Measurements from ENCODE around the gene COL23A1. TPM values are rescaled to one million over a fixed set of nuclear protein-coding genes. Genes with fewer than 3 reads are reported as not detected.

Gene COL23A1
- total and polyA plus RNA-seq, 2 experiments from 2014 or later = 4.8 to 8.2 TPM

DNA sequence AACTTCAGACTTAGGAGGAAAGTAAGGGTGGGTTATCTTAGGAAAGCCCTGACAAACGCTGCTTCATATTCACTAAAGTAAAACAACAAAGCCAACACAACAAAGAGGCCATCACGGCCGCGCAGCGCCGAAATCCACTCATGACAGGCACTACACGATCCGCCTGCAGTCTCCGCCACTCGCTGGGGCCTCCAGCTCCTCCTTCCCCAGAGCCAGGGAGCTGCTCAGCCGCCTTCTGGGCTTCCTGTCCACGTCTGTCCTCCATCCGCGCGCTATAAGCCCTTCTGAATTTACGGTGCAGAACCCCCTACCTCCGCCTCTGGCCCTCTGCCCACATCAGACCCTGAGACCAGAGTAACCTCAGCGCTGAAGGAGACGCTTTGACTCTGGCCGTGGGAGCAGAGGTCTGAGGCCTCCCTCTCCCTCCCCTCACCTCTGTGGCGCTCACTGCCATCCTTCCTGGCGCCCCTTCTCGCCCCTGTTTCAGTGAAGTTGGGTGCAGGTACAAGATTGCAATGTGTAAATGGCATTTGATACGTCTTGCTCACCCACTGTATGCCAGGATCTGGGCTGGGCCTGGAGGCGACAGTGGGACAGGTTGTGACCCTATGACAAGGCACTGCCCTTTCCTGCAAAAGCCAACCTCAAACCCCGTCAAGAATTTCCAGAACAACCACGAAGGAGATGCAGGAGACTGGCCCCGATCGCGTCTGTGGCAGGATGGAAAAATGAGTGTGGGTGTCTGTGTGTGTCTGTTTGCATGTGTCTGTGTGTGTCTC is 282.7 kb downstream of the COL23A1 start:
- no peak overlapping the region for H3K4me3 Mint-ChIP-seq
- no peaks in the 10 kb centered on the region for H3K9me3 Mint-ChIP-seq
- Histone ChIP-seq H3K4me1 (ENCODE audit: insufficient read depth) (no peaks in the 10 kb centered on the region), H3K27me3 (ENCODE audit: insufficient read depth) (no peaks in the 10 kb centered on the region), H3F3A (replicated peaks; ENCODE audit: low read depth) (no peaks in the 10 kb centered on the region), H3K4me2 (no peak overlapping the region), H3K9me2 (ENCODE audit: insufficient read depth) (no peaks in the 10 kb centered on the region), H2AFZ (no peak overlapping the region), H3K79me2 (replicated peaks; ENCODE audit: insufficient read depth) (no peaks in the 10 kb centered on the region), H3K27ac (ENCODE audit: low read depth) (no peak overlapping the region), H4K20me1 (replicated peaks; ENCODE audit: insufficient read depth) (no peaks in the 10 kb centered on the region), H3K4me3 (no peak overlapping the region), H3K36me3 (ENCODE audit: insufficient read depth) (no peaks in the 10 kb centered on the region)
- H3K36me3 Mint-ChIP-seq (ENCODE audit: low read depth) = 0 out of 3 replicates have a peak, but pooled peaks cover 2% of the 10 kb centered on the region
- TF ChIP-seq ZNF114 (CRISPR knock-in tag; IDR thresholded peaks at IDR 0.05) (no peak), EZH2 (IDR thresholded peaks at IDR 0.05; ENCODE audit: low read depth, unreplicated experiment) (no peak), STAT1 (IDR thresholded peaks at IDR 0.05; ENCODE audit: unreplicated experiment) (no peak)
- TF ChIP-seq, protein P1, sequence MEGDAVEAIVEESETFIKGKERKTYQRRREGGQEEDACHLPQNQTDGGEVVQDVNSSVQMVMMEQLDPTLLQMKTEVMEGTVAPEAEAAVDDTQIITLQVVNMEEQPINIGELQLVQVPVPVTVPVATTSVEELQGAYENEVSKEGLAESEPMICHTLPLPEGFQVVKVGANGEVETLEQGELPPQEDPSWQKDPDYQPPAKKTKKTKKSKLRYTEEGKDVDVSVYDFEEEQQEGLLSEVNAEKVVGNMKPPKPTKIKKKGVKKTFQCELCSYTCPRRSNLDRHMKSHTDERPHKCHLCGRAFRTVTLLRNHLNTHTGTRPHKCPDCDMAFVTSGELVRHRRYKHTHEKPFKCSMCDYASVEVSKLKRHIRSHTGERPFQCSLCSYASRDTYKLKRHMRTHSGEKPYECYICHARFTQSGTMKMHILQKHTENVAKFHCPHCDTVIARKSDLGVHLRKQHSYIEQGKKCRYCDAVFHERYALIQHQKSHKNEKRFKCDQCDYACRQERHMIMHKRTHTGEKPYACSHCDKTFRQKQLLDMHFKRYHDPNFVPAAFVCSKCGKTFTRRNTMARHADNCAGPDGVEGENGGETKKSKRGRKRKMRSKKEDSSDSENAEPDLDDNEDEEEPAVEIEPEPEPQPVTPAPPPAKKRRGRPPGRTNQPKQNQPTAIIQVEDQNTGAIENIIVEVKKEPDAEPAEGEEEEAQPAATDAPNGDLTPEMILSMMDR (conservative IDR thresholded peaks at IDR 0.05; ENCODE audit: low read depth in 2 of 2) = no peak
- ATAC-seq (no peak), DNase-seq (ENCODE audit: low spot score) (no peak)
- peaks cover 18% of the 10 kb centered on the region for H3K4me1 Mint-ChIP-seq
- H3K27ac Mint-ChIP-seq = peak overlapping the region; percentile 9; the same call in 1 of the 2 replicates
- peaks cover 13% of the 10 kb centered on the region for H3K27me3 Mint-ChIP-seq (ENCODE audit: insufficient read depth, low read depth, poor library complexity)

DNA sequence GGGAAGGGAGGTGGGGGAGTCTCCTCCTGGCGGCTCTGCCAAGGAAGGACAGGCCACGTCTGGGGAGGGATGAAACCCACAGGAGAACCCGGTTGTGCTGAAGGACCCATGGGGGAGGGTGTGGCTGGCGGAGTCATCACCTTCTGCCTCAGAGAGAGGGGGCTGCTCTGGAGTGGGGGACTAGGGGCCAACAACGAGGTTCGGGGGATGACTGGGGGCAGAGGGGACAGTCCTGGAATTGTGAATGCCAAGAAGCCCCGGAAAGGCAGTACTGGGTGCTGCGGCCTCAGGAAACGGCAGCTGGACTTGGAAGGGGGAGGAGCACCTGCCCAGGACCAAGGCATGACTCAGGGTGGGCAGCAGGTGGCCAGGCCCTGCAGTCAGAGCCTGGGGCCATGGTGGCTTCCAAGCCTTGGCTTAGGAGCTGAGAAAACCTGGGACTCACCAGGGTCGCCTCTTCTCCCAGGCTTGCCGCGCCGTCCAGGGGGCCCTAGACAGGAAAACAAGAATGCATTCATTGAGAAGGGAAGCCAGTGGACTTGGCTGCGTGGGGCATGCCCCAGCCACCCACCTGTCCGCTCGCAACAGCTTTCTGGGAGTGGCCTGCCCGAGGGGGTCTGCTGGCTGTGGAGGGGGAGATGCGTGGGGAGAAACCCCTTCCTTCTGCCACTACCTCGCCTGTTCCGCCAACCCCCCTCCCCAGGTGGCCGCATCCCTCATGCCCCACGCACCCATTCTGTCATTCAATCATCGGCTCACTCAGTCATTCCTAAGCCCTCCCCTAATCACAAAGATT is 283.6 kb downstream of the COL23A1 start:
- Histone ChIP-seq H3K4me1 (ENCODE audit: insufficient read depth) (no peaks in the 10 kb centered on the region), H3K27ac (ENCODE audit: low read depth) (no peak overlapping the region), H3K36me3 (ENCODE audit: insufficient read depth) (no peaks in the 10 kb centered on the region), H4K20me1 (replicated peaks; ENCODE audit: insufficient read depth) (no peaks in the 10 kb centered on the region), H3K9me2 (ENCODE audit: insufficient read depth) (no peaks in the 10 kb centered on the region), H3F3A (replicated peaks; ENCODE audit: low read depth) (no peaks in the 10 kb centered on the region), H2AFZ (no peak overlapping the region), H3K4me3 (no peak overlapping the region), H3K79me2 (replicated peaks; ENCODE audit: insufficient read depth) (no peaks in the 10 kb centered on the region), H3K27me3 (ENCODE audit: insufficient read depth) (no peaks in the 10 kb centered on the region), H3K4me2 (no peak overlapping the region)
- no peak; the same call in 1 of the 3 replicates for ATAC-seq
- Mint-ChIP-seq H3K9me3 (no peaks in the 10 kb centered on the region; the same call in 2 of the 3 replicates), H3K36me3 (ENCODE audit: low read depth) (0 out of 3 replicates have a peak, but pooled peaks cover 2% of the 10 kb centered on the region), H3K27me3 (ENCODE audit: insufficient read depth, low read depth, poor library complexity) (peaks cover 11% of the 10 kb centered on the region), H3K27ac (no peak overlapping the region), H3K4me3 (no peak overlapping the region), H3K4me1 (peaks cover 15% of the 10 kb centered on the region)
- no peak for DNase-seq (ENCODE audit: low spot score)
- TF ChIP-seq EZH2phosphoT487 (IDR thresholded peaks at IDR 0.05; ENCODE audit: unreplicated experiment) = no peak
- TF ChIP-seq, protein P2, sequence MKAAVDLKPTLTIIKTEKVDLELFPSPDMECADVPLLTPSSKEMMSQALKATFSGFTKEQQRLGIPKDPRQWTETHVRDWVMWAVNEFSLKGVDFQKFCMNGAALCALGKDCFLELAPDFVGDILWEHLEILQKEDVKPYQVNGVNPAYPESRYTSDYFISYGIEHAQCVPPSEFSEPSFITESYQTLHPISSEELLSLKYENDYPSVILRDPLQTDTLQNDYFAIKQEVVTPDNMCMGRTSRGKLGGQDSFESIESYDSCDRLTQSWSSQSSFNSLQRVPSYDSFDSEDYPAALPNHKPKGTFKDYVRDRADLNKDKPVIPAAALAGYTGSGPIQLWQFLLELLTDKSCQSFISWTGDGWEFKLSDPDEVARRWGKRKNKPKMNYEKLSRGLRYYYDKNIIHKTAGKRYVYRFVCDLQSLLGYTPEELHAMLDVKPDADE (IDR thresholded peaks at IDR 0.05) = no peak
- TF ChIP-seq, protein P1 (conservative IDR thresholded peaks at IDR 0.05; ENCODE audit: low read depth in 2 of 2) = 0 out of 4 replicates have a peak, but pooled peaks of 1 of the 2 experiments have one; percentile 19
- TF ChIP-seq, protein P3, sequence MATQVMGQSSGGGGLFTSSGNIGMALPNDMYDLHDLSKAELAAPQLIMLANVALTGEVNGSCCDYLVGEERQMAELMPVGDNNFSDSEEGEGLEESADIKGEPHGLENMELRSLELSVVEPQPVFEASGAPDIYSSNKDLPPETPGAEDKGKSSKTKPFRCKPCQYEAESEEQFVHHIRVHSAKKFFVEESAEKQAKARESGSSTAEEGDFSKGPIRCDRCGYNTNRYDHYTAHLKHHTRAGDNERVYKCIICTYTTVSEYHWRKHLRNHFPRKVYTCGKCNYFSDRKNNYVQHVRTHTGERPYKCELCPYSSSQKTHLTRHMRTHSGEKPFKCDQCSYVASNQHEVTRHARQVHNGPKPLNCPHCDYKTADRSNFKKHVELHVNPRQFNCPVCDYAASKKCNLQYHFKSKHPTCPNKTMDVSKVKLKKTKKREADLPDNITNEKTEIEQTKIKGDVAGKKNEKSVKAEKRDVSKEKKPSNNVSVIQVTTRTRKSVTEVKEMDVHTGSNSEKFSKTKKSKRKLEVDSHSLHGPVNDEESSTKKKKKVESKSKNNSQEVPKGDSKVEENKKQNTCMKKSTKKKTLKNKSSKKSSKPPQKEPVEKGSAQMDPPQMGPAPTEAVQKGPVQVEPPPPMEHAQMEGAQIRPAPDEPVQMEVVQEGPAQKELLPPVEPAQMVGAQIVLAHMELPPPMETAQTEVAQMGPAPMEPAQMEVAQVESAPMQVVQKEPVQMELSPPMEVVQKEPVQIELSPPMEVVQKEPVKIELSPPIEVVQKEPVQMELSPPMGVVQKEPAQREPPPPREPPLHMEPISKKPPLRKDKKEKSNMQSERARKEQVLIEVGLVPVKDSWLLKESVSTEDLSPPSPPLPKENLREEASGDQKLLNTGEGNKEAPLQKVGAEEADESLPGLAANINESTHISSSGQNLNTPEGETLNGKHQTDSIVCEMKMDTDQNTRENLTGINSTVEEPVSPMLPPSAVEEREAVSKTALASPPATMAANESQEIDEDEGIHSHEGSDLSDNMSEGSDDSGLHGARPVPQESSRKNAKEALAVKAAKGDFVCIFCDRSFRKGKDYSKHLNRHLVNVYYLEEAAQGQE (IDR thresholded peaks at IDR 0.05; ENCODE audit: unreplicated experiment) = no peak

All from GM23338 (cell line).